ENCODE data around the gene ALDH1B1. TPM values are rescaled to one million over a fixed set of nuclear protein-coding genes. Genes with fewer than 3 reads are reported as not detected.

ALDH1B1 gene
- total RNA-seq = 100 to 1,000 TPM; 195 to 229 TPM

GRCh38 chr9:38392235-38393127 lies at the start of gene ALDH1B1:
ALDH1B1 (plus strand) TSS chr9:38392702; CDS start chr9:38395749, 3,047 bp downstream.
- Histone ChIP-seq H3K27me3 (replicated peaks; ENCODE audit: insufficient read depth) (no peaks in the 10 kb centered on the region), H3K36me3 (peaks cover 28% of the 10 kb centered on the region), H3K27ac (peak within 1 kb of the TSS; percentile 99 to 100), H3K4me1 (ENCODE audit: control insufficient read depth in 1 of 2, low read depth in 2 of 2) (peaks cover 41 to 85% of the 10 kb centered on the region in 2 donors), H3K4me3 (peak within 1 kb of the TSS; percentile 93), H3K9me3 (no peaks in the 10 kb centered on the region)
- DNase-seq (ENCODE audit: low spot score) = peak; percentile 39
- no peak for TF ChIP-seq CTCF (IDR thresholded peaks at IDR 0.05)
- ATAC-seq (ENCODE audit: insufficient number of reproducible peaks, low FRiP score, low read depth) = peak; percentile 52

GRCh38 chr9:38343037-38343436 lies 49.5 kb upstream of the ALDH1B1 start:
- no peaks in the 10 kb centered on the region for H3K36me3 ChIP-seq
- ATAC-seq (ENCODE audit: insufficient number of reproducible peaks, low FRiP score, low read depth) = no peak

GRCh38 chr9:38343552-38343951 lies 49.0 kb upstream of the ALDH1B1 start:
- DNase-seq (ENCODE audit: low spot score) (no peak), ATAC-seq (ENCODE audit: insufficient number of reproducible peaks, low FRiP score, low read depth) (no peak)
- Histone ChIP-seq H3K4me1 (ENCODE audit: control insufficient read depth in 1 of 2, low read depth in 2 of 2) (no peaks in the 10 kb centered on the region), H3K27ac (no peak overlapping the region), H3K9me3 (no peaks in the 10 kb centered on the region), H3K27me3 (replicated peaks; ENCODE audit: insufficient read depth) (no peaks in the 10 kb centered on the region), H3K4me3 (no peak overlapping the region), H3K36me3 (no peaks in the 10 kb centered on the region)
- TF ChIP-seq CTCF (IDR thresholded peaks at IDR 0.05) = no peak

More at GRCh38 chr9:38343037-38343436, 49.5 kb upstream of the ALDH1B1 start:
- Histone ChIP-seq H3K9me3 (no peaks in the 10 kb centered on the region), H3K27ac (no peak overlapping the region), H3K4me3 (no peak overlapping the region), H3K4me1 (ENCODE audit: control insufficient read depth in 1 of 2, low read depth in 2 of 2) (no peaks in the 10 kb centered on the region), H3K27me3 (replicated peaks; ENCODE audit: insufficient read depth) (no peaks in the 10 kb centered on the region)
- no peak for TF ChIP-seq CTCF (IDR thresholded peaks at IDR 0.05)
- DNase-seq (ENCODE audit: low spot score) = no peak

- DNase-seq (ENCODE audit: low spot score) = no peak
Measured at GRCh38 chr9:38344566-38345324, 47.8 kb upstream of the ALDH1B1 start.

More at GRCh38 chr9:38344566-38345324, 47.8 kb upstream of the ALDH1B1 start:
- Histone ChIP-seq H3K4me1 (ENCODE audit: control insufficient read depth in 1 of 2, low read depth in 2 of 2) (no peaks in the 10 kb centered on the region), H3K9me3 (no peaks in the 10 kb centered on the region), H3K27me3 (replicated peaks; ENCODE audit: insufficient read depth) (no peaks in the 10 kb centered on the region), H3K36me3 (no peaks in the 10 kb centered on the region), H3K4me3 (no peak overlapping the region), H3K27ac (no peak overlapping the region)
- ATAC-seq (ENCODE audit: insufficient number of reproducible peaks, low FRiP score, low read depth) = no peak
- TF ChIP-seq CTCF (IDR thresholded peaks at IDR 0.05) = no peak

Data from thoracic aorta (tissue), 2 donors.